Activated CD8-positive, alpha-beta memory T cell treated with anti-CD3 and anti-CD28 coated beads, Interleukin-2, amount 50 U/mL, for 24 hours (primary cell): ENCODE data around the gene PLCB4.

ENCODE experiments used
- DNase-seq: peaks from one replicate; pipeline ENCODE4 v3.0.0-alpha.2; 2020; ENCODE audit errors: extremely low read depth

The PLCB4 gene

DNA sequence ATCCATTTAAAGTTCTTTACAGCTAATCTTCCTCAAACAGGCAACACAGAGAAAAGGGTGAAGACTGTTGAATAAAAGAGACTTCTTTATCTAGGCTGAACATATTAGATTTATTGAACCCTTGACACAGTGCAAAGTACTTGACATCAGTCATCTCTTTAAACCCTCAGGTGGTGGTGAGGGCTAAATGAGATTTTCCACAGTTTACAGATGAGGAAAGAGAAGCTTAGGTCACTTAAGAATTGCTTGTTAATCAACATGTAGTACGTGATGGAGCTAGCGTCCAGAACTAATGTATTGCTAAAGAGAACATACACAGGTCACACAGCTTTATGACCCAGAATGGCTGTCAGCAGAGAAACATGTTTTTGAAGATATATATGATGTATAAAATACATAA, 252.1 kb downstream of the PLCB4 start:
- no peak for DNase-seq

DNA sequence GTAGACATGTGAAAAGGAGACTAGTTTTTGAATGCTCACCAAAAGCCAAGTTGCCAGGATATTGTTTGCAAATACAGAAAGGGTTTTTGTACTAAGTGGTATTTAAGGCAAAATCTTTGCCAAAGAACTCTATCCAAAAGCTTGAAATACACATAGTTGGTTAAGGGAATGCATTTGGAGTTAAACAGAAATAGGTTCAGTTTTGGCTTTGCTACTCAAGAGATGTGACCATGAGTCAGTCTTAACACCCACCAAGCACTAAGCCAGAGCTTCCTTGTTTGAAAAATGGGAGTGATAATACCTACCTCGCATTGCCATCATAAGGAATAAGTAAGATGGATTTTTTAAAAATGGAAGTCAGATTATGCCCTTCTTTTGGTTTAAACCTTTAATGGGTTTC, 253.8 kb downstream of the PLCB4 start:
- no peak for DNase-seq

DNA sequence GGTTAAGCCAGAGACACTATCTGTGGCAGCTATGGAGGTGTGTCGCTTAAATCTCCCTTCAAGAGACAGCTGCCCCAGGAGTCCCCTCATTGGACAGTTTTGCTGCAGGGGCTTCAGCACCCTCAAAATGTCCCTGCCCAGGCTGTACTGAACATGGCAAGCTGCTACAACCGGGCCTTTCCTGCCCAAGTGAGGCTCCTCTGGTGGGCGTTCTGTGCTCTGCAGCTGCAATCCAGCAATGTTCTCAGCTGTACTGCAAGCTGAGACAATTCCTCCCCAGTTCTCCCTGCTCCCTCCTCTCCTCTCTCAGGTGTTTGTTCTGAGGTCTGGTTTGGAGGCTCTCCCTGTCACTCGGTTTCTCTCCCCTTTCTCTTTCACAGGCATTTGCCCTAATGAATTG, 254.7 kb downstream of the PLCB4 start:
- no peak for DNase-seq

DNA sequence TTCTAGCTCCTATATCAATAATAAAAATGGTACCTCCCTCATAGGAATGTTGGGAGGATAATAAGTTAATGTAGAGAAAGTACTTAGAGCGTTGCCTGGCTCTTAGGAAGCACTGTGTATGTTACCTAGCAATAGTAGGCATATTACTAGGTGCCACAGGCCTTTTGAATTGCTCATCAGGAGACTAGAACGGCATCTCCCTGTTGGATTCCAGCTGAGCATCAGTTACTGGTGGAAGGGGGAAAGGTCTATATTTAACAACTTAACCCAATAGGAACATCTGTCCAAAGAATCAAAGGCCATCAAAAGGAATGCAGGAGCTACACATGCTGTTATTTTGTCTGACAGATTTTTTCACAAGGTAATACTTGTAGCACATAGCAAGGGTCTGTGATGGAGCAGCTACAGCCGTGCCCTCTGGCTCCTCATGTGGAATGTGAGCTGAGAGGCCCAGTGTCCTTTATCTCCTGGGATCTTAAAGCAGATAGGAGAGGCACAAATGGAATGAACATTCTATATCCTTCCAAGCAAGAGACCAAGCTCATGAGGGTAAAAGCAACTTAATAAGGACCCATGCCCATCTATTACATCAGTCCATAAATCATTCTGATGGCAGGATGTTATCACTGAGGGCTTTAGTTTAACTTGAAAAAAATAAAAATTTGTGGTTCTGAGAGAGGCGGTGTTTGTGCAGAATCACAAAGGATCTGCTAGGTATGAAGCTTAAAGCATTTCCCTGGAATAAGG, 260.6 kb downstream of the PLCB4 start:
- DNase-seq: no peak

DNA sequence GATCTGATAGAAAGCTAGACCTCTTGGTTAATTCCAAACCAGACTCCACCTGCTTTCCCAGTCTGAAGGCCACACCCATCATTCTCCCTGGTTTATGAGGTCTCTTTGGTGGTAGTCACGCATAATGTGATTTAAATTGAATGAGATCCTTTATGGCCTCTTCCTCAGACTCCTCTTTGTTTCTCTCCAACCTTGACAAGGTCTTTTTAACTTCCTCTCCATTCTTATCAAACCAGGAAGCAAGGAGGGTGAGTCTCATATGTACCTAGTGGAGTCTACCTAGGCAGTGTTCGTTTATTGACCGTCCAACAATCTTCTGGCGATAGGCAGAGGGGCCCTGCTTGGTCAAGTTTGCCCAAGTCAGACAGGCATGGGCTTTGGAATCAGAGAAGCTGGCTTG, 261.3 kb downstream of the PLCB4 start:
- DNase-seq: no peak

DNA sequence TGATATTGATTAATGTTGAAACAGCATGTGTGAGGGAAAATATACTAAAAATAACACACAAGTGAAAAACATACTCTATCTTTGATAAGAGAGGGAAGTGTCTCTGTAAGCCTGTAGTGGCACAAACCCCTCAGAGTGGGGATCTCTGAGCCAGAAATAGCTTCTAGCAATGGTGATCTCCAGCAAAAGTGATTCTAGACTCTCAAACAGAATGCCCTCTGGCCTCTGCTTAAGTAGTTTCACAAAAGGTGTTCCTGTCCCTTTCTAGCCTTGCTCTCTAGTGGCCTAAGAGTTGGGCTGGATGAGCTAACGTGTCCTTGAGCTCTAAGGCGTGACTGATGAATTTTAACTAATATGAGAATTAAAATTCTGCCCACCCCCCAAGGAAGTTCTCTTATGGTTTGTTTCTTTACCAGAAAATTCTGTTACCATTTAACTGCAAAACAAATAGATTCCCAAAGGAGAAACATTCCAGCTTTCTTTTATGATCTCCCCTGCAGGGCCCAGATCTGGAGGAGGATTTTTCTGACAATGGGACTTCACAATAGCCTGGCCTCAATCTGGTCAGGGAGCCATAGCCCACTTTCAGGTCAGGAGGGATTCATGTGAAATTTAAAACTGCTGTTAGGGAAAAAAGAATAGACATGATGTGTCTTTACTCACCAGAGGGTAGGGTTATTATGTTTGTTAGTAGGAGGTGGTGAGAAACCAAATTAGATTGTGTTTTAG, 263.0 kb downstream of the PLCB4 start:
- no peak for DNase-seq

DNA sequence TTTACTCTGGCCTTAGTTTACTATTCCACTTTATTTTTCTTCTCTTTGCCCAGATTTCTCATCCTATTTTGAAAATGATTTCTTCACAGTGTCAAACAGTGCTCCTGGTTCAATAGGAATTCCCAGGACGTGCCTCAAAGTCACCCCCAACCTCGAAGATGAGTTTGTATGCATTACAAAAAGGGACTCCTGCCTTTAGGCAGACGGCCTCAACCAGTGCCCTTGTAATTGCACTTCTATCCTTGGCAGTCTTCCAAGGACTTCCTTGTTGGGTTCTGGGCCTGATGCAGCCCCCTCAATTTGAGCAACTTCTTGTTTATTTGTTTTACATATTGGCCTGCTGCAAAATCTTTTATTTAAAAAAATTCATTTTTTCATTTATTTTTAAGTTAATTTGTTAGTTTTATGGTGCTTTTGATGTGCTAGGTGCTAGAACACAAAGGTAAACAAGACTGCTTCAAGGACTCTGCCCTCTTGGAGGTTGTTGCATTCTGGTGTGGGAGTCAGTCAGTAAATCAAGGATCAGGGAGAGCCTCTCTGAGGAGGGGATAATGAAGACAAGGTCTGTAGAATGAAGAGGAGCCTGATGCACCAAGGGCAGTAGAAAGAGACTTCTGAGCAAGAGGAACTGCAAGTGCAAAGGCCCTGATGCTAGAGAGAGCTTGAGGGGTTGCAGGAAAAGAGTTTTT, 264.0 kb downstream of the PLCB4 start:
- DNase-seq: no peak

DNA sequence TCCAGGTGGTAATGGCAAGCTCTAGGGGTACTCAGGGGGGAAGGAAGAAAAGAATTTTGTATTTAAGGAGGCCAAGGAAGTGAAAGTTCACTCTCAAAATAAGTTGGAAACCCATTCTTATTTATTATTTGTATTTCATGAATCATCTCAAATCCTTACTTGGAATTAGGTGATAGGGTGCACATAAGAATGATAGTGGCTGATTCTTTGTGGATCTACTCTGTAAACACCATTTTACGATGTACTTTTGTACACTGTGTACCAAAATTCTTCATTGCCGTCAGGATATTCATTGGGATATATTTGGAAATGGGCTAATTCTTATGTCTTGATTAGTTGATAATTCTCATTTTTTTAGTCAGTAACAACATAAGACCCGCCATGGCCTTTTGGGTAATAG, 266.0 kb downstream of the PLCB4 start:
- no peak for DNase-seq

DNA sequence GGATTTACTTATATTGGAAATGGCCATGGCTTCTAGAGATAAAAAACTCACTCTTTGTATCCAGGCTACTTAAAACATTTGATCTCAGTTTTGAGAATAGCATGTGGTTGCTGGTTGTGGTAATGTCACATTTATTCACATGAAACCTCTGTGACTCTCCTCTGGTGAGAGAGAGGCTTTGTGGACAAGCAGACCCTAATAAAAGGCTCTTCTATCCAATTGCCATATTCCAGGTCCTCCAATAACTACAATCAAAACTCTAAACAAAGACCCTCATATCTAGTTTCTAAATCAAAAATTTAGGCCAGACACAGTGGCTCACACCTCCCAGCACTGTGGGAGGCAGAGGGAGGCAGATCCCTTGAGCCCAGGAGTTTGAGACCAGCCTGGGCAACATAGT, 269.2 kb downstream of the PLCB4 start:
- DNase-seq: no peak

DNA sequence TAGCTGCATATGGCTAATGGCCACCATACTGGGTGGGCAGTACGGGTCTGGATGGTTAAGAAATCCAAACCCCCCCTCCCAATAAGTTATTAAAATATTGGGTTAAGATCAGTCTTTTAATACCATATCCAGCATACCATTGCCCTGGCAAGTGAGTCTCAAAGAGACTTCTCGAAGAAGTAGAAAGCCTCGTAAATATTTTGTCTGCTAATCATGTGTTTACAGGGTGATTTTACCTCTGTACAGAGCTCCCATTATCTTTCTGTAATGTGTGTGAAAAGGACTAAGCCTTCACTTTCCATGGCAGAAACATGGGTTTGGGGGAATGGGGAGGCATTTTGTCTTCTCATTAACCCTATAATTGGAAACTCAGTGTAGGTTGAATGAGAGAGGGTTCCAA, 270.8 kb downstream of the PLCB4 start:
- DNase-seq: no peak

DNA sequence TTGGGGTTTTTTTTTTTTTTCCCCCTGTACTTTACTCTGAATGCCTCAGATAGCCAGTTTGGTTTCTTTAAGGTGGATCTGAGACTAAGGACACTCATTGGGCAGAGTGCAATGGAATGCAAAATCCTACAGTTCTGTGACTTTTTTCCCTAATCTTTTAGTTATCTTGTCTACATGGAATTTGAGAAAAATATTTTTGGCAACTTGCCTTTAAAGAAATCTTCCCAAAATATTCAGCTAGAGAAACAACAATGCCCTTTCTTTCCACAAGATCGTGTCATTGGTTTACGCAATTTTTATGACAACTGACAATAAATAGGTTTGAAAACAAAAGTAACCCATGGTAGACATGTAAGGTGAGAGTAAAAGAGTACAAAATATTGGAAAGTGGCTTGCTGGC, 273.8 kb downstream of the PLCB4 start:
- DNase-seq: no peak

DNA sequence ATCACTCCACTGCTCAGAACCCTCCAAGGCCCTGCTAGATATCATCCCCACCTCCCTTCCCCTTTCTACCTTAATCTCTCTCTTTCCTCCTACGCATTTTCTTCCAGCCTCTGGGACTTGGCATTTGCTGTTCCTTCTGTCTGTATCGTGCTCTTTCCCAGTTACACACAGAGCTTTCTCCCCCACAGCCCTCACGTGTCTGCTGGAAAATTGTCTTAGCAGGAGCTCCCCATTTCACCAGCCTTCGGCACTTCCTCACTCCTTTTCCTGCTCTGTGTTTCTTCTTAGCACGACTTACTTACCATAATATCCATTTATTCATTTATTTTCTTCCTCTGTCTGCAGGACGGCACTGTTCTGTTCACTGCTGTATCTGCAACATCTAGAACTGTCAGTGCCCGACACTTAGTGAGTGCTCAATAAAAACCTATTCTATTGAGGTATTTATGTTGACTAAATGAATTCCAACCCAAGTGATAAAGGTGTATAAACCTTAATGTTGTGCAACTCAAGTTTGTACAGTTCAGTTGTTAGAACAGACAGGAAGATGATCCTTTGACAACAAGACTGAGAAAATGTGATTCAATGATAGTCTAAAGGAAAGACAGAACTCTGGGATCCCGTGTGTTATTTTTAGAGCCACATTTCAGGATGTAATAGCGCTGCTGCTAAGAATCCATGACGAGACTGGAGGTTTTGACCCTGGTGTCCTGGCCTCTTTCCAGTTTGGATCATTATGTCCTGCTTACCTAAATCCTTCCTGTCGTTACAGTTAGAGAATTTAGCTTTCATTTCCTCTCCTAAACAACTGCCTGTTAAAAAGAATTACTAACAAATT, 275.4 kb downstream of the PLCB4 start:
- no peak for DNase-seq

DNA sequence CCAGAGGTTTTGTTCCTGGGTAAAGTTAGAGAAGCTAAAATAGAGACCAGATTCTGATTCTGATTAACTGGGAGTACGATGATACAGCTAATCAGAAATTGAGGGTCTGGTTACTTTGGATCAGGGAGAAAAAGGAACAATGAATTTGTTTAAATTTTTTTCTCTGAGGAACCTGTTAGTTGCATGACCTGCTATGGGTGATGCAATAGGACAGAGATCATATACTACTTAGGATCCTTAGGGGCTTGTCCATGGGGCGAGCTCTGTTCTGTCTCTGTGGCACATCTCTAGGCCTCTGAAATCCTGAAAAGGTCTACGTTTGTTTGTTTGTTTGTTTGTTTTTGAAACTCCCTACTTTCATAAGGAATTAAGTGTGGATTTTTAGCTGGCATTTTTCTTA, 279.4 kb downstream of the PLCB4 start:
- DNase-seq: no peak

DNA sequence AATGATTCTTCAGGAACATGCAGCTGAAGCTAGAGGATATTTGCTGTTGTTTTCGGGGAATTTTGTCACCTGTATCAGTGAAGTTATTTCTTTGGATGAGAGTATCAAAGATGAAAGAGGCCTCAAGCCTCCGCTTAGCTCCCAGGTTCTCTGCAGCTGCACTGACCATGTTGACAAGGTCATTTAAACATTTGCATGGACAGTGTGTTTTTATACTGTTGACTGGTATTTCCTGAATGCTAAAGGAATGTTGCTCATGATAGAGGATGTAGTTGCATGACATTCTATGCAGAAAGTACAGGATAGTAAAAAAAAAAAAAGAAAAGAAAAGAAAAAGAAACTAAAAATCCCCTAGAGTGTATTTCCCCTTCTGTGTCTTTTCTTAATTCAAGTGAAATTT, 279.9 kb downstream of the PLCB4 start:
- DNase-seq: no peak

DNA sequence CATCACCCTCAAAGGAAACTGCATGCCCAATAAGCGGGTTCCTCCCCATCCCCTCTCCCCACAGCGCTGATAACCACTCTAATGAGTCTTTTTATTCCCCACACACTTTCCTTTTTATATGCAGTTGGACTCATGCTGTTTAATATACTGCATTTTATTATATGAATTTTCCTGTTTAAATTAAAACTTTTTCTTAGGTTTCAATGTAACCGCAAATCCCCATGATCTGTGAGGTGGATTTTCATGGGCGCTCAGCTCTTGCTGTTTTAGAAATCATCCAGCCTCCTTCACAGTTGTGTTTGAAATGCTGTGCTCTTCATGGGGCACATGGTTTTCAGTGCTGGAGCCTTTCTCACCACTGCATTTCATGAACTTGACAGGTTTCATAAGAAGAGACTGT, 280.4 kb downstream of the PLCB4 start:
- DNase-seq: no peak

DNA sequence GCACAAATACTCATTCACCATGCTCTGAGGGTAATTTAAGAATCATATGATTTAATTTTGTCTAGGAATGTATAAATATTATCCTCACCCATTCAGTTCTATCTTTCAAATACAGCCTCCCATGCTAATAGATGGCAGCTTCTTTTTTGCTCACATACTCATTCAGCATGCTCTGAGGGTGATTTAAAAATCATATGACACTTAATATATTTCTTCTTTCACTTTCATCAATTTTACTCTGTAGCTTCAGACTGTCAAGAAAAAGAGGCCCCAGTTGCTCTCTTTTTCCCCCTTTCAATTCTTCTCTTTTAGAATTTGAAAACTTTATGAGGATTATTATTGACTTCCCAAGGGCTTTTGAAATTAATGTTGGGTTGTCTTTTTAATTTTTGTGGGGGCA, 283.9 kb downstream of the PLCB4 start:
- no peak for DNase-seq

DNA sequence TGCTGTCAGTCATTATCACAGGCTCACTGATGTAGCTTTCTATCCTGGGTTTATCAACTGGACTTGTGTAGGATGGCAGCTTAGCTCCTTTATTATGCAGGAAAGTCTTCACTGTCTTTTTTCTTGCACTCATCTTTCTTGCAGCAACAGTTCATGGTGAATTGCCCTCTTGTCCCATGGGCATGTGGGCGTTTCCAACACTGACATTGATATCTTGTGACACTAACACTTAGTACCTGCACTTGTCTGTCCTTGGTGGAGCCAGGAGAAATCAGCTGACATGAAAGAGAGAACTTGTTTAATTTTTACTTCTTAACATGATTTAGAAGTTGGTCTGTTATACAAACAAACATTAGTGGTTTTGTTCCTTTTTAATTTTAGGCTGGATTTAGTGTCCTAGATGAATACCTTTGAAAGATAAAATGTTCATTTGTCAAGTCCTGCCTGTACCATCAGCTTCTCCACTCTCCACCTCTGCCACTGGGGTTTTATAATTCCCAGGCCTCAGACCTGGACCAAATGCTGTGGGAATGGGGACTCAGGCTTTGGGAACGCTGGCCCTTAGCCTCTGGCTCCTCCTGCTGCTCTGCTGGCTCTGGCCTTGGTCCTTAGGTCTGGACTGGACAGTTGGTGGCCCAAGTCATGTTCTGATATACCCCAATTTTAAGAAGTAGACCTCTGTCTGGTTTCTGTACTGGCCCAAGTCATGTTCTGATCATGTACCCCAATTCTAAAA, 284.5 kb downstream of the PLCB4 start:
- DNase-seq: no peak

DNA sequence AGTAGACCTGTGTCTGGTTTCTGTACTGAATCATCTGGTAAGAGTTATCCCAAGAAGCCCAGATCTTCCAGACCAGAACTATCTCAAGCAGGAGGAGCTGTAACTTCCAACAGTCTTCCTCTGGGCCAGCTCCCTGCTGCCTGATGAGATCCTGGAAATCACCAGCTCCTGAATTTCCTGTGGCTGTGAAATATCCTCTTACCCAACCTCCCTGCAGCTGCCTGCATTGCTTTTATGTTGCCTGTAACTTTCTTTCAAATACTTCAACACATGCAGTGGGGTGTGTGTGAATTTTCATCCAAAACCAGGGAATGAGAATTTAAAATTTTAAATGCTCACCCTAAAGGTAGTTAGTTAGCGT, 285.0 kb downstream of the PLCB4 start:
- DNase-seq: no peak

DNA sequence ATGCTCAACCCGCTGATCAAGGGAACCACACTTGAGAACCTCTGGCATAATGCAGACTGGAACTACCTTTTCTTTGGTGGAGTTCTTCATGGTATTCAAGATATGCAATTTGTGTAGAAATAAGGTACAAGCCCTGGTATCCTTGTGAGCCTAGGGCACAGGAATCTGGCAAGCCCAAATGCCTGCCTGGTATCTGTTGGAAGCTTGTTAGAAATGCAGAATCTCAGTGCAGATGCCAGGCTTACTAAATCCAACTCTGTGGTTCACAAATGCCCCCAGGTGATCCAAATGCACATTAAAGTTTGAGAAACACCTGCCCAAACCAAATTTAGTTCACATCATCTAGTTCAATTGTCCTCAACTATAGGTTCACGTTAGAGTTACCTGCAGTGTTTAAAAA, 285.7 kb downstream of the PLCB4 start:
- DNase-seq: no peak

DNA sequence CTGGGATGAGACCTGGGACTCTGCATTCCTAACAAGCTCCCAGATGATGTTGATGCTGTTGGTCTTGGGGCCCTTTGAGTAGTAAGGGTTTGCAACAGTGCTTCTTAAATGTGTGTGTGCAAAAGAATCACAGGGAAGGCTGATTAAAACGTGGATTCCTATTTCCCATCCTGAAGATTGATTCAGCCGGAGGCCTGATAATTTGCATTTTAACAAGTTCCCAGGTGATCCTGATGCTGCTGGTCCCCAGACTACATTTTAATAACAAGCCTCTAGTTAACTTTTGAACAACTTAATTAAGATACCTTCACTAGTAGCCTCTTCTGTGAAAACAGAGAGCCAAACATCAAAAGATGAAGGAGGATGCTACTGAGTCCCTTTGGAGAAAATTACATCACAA, 289.1 kb downstream of the PLCB4 start:
- no peak for DNase-seq

DNA sequence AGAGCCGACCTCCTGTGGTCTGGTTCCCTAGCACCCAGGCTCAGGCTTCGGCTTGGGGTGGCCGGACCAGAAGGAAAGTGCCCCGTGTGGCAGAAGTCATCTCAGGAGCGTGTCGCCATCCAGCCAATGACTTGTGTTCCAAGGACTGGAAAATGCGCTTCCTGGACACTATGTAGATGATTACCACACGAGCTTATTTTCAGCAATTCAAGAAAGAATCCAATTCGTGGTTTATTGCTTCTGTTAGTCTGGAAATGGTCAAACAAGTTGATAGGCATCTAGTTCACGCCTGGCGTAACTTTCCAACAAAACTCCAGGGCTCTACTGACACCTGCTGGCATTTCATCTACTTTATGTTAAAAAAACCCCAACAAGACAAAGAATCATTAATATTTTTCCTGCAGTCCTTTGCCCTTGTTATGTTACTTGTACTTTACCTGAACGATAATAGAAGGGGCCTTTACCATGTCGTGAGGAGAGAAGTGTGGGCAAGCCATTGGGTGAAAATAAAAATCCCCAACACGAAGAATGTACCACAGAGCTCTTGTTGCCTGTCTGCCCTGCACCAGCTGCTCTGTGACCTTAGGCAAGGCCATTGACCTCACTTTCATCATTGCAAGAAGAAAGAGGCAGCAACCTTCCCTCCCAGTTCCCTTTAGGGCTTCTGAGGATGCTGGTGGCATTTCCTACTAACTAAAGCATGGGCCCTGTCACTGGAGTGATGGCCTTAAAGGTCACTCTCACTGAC, 290.8 kb downstream of the PLCB4 start:
- DNase-seq: no peak
